Astrocyte (in vitro differentiated cells and primary cell): ENCODE data around the gene PDE1C. TPM values are rescaled to one million over a fixed set of nuclear protein-coding genes. Genes with fewer than 3 reads are reported as not detected.

ENCODE experiments used
- DNase-seq: peaks from one replicate; pipeline ENCODE4 v3.0.0-alpha.2; 2010; ENCODE audit warnings: low read depth
- FAIRE-seq: peaks from 2 replicates; lab custom pipeline; 2011; peaks lifted over from hg19 to GRCh38; lab: Jason Lieb, UNC
- H2AFZ ChIP-seq: 2 replicates; pipeline ENCODE4 v1.6.0; 2012; ENCODE audit warnings: low read depth, low read length, inconsistent platforms
- H3K27ac ChIP-seq: 2 replicates; pipeline ENCODE4 v1.5.1; 2011; ENCODE audit warnings: low read depth, low read length, inconsistent platforms
- H3K27me3 ChIP-seq: 2 replicates; pipeline ENCODE4 v1.6.0; 2011; ENCODE audit warnings: low read length, inconsistent platforms; ENCODE audit not compliant: insufficient read depth
- H3K36me3 ChIP-seq: 2 replicates; pipeline ENCODE4 v1.5.1; 2011; ENCODE audit warnings: low read length, inconsistent platforms; ENCODE audit not compliant: insufficient read depth
- H3K4me1 ChIP-seq: 2 replicates; pipeline ENCODE4 v1.5.1; 2011; ENCODE audit warnings: low read length, inconsistent platforms; ENCODE audit not compliant: insufficient read depth
- H3K4me2 ChIP-seq: 2 replicates; pipeline ENCODE4 v1.6.0; 2012; ENCODE audit warnings: low read length, inconsistent platforms
- H3K4me3 ChIP-seq: 2 replicates; pipeline ENCODE4 v1.5.1; 2011; ENCODE audit warnings: low read depth, mild to moderate bottlenecking, low read length, inconsistent platforms; ENCODE audit not compliant: insufficient read depth
- H3K79me2 ChIP-seq: 2 replicates; pipeline ENCODE4 v1.6.0; 2012; ENCODE audit warnings: mild to moderate bottlenecking, low read length, inconsistent platforms; ENCODE audit not compliant: insufficient read depth
- H3K9ac ChIP-seq: 2 replicates; pipeline ENCODE4 v1.6.0; 2012; ENCODE audit warnings: mild to moderate bottlenecking, low read length, inconsistent platforms
- H3K9me3 ChIP-seq: 2 replicates; pipeline ENCODE4 v1.5.1; 2012; ENCODE audit warnings: low read depth, mild to moderate bottlenecking, low read length, inconsistent platforms; ENCODE audit not compliant: insufficient read depth
- H4K20me1 ChIP-seq: 2 replicates; pipeline ENCODE4 v1.6.0; 2012; ENCODE audit warnings: low read length, inconsistent platforms; ENCODE audit not compliant: insufficient read depth
- H3K27ac Mint-ChIP-seq: one replicate; pipeline ENCODE4 v1.8.0; 2021; ENCODE audit warnings: mild to moderate bottlenecking, mixed read lengths; ENCODE audit not compliant: unreplicated experiment
- H3K27me3 Mint-ChIP-seq: one replicate; pipeline ENCODE4 v1.8.0; 2021; ENCODE audit warnings: low read depth, mixed read lengths; ENCODE audit not compliant: unreplicated experiment
- H3K36me3 Mint-ChIP-seq: one replicate; pipeline ENCODE4 v1.8.0; 2021; ENCODE audit warnings: low read depth, mixed read lengths; ENCODE audit not compliant: unreplicated experiment
- H3K4me1 Mint-ChIP-seq: one replicate; pipeline ENCODE4 v1.8.0; 2021; ENCODE audit warnings: low read depth, mixed read lengths; ENCODE audit not compliant: unreplicated experiment
- H3K4me3 Mint-ChIP-seq: one replicate; pipeline ENCODE4 v1.8.0; 2021; ENCODE audit warnings: mild to moderate bottlenecking, moderate library complexity, mixed read lengths; ENCODE audit not compliant: unreplicated experiment
- H3K9me3 Mint-ChIP-seq: one replicate; pipeline ENCODE4 v1.8.0; 2021; ENCODE audit warnings: mild to moderate bottlenecking, mixed read lengths; ENCODE audit not compliant: unreplicated experiment
- EZH2 ChIP-seq: IDR thresholded peaks from 2 replicates; pipeline ENCODE4 v1.6.1; 2012; ENCODE audit warnings: mild to moderate bottlenecking, low read length, inconsistent platforms; ENCODE audit not compliant: insufficient read depth
- total RNA-seq: library from RNA; stranded (reverse); gene quantifications from 2 replicates; pipeline ENCODE4 v1.2.1, GENCODE V29; 2021
- TF ChIP-seq, protein P1 (sequence below): IDR thresholded peaks from 2 replicates; pipeline ENCODE4 v1.5.1; 2011; ENCODE audit warnings: low read depth, mild to moderate bottlenecking, inconsistent platforms, low read length, moderate library complexity; ENCODE audit not compliant: insufficient read depth

The PDE1C gene
- total RNA-seq, 1 donor from 2014 or later = 31.6 TPM

DNA sequence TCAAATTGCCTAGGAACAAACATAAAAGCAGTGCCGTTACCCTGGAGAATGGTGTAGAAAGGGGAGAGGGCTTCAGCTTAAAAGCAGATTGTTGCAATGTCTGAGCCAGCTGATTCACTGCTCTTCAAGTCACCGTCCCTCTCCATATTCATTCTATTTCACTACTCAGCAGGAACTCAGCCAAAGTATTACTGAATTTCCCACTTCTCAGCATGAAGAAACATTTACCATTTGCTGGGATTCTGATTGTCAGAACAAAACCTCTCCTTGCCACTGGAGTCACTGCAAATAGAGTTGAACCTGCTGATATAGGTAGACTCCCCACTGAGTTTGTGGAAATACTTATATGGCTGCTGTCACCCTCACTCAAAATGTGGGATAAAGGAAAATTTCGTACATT is 311.5 kb downstream of the PDE1C start:
- H3K27ac ChIP-seq = no peak overlapping the region
- no peak overlapping the region for H3K4me2 ChIP-seq
- Mint-ChIP-seq H3K4me1 (no peaks in the 10 kb centered on the region), H3K4me3 (no peak overlapping the region), H3K27me3 (peaks cover 17% of the 10 kb centered on the region), H3K27ac (no peak overlapping the region), H3K9me3 (peaks cover 4% of the 10 kb centered on the region), H3K36me3 (no peaks in the 10 kb centered on the region)
- no peaks in the 10 kb centered on the region for H3K79me2 ChIP-seq
- H3K36me3 ChIP-seq = no peaks in the 10 kb centered on the region
- H2AFZ ChIP-seq = no peak overlapping the region
- DNase-seq (no peak), FAIRE-seq (no peak)
- H3K4me1 ChIP-seq = no peaks in the 10 kb centered on the region
- H3K4me3 ChIP-seq = no peak overlapping the region
- no peaks in the 10 kb centered on the region for H4K20me1 ChIP-seq
- H3K27me3 ChIP-seq = no peaks in the 10 kb centered on the region
- no peak overlapping the region for H3K9ac ChIP-seq
- TF ChIP-seq, protein P1, sequence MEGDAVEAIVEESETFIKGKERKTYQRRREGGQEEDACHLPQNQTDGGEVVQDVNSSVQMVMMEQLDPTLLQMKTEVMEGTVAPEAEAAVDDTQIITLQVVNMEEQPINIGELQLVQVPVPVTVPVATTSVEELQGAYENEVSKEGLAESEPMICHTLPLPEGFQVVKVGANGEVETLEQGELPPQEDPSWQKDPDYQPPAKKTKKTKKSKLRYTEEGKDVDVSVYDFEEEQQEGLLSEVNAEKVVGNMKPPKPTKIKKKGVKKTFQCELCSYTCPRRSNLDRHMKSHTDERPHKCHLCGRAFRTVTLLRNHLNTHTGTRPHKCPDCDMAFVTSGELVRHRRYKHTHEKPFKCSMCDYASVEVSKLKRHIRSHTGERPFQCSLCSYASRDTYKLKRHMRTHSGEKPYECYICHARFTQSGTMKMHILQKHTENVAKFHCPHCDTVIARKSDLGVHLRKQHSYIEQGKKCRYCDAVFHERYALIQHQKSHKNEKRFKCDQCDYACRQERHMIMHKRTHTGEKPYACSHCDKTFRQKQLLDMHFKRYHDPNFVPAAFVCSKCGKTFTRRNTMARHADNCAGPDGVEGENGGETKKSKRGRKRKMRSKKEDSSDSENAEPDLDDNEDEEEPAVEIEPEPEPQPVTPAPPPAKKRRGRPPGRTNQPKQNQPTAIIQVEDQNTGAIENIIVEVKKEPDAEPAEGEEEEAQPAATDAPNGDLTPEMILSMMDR = no peak
- TF ChIP-seq EZH2 = no peak
- H3K9me3 ChIP-seq = no peaks in the 10 kb centered on the region

DNA sequence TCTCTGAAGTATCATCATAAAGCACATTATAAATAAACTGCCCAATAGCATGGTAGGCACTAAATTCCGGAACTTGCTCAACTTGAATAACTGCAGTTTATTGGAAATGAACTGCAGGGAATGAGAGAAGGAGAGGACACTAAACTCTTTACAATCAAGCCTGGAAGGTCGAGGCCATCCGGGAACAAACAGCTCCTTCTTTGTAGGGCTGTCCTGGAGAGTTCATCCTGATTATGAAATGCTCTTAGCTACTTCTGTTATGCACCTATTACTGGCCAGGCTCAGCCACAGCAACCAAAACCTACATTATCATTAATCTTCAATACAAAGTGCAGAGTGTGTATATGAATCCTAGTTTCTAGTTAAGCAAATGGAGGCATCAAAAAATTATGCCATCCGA is 318.5 kb downstream of the PDE1C start:
- Mint-ChIP-seq H3K27ac (no peak overlapping the region), H3K4me1 (peaks cover 2% of the 10 kb centered on the region), H3K4me3 (no peak overlapping the region), H3K36me3 (no peaks in the 10 kb centered on the region), H3K9me3 (peaks cover 5% of the 10 kb centered on the region), H3K27me3 (peaks cover 2% of the 10 kb centered on the region)
- H3K9me3 ChIP-seq = no peaks in the 10 kb centered on the region
- H3K27ac ChIP-seq = no peak overlapping the region
- no peak for DNase-seq
- no peak overlapping the region for H3K9ac ChIP-seq
- no peaks in the 10 kb centered on the region for H3K79me2 ChIP-seq
- H3K27me3 ChIP-seq = no peaks in the 10 kb centered on the region
- no peak overlapping the region for H3K4me2 ChIP-seq
- H4K20me1 ChIP-seq = no peaks in the 10 kb centered on the region
- no peak for TF ChIP-seq EZH2
- no peaks in the 10 kb centered on the region for H3K4me1 ChIP-seq
- FAIRE-seq = no peak
- H3K4me3 ChIP-seq = no peak overlapping the region
- H3K36me3 ChIP-seq = no peaks in the 10 kb centered on the region
- no peak overlapping the region for H2AFZ ChIP-seq

DNA sequence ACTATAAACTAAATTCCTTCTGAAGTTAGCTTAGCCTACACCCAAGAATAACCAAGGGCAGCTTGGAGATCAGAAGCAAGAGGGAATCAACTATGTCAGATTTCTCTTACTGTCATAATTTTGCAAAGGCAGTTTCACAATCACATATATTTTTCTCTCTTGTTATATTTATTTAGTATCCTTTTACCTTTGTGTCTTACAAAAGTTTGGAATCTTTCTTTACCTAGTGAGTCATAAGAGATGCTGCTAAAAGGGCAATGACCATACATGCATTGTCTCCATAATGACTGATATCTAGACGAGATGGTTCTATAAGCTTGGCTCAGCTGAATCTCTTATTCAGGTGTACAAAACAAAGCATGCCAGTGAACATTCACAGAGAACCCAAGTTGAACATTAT is 322.1 kb downstream of the PDE1C start:
- Histone ChIP-seq H3K4me2 (no peak overlapping the region), H3K9ac (no peak overlapping the region), H2AFZ (no peak overlapping the region), H3K79me2 (no peaks in the 10 kb centered on the region), H3K36me3 (no peaks in the 10 kb centered on the region), H3K27me3 (no peaks in the 10 kb centered on the region), H3K27ac (no peak overlapping the region), H3K4me1 (no peaks in the 10 kb centered on the region), H3K4me3 (no peak overlapping the region), H4K20me1 (no peaks in the 10 kb centered on the region), H3K9me3 (no peaks in the 10 kb centered on the region)
- no peaks in the 10 kb centered on the region for H3K36me3 Mint-ChIP-seq
- H3K9me3 Mint-ChIP-seq = peaks cover 5% of the 10 kb centered on the region
- DNase-seq = no peak
- no peak for TF ChIP-seq EZH2
- TF ChIP-seq, protein P1 = no peak
- no peak overlapping the region for H3K27ac Mint-ChIP-seq
- H3K27me3 Mint-ChIP-seq = peaks cover 7% of the 10 kb centered on the region
- H3K4me3 Mint-ChIP-seq = no peak overlapping the region
- no peak for FAIRE-seq
- peaks cover 11% of the 10 kb centered on the region for H3K4me1 Mint-ChIP-seq
